HG03520 (cell line): ENCODE data around the gene MSX2.

Experiments used
- ATAC-seq: cut with Tn5 transposase; IDR thresholded peaks from one replicate; pipeline ENCODE4 v1.9.1; 2021; ENCODE audit warnings: mild to moderate bottlenecking, moderate library complexity; ENCODE audit not compliant: unreplicated experiment

MSX2 gene

GRCh38 chr5:174717826-174718455 lies 6.4 kb upstream of the MSX2 start:
- no peak for ATAC-seq

GRCh38 chr5:174718880-174719610 lies 5.3 kb upstream of the MSX2 start:
- no peak for ATAC-seq

GRCh38 chr5:174719793-174720611 lies 4.4 kb upstream of the MSX2 start:
- ATAC-seq: no peak

- no peak for ATAC-seq
Observed at GRCh38 chr5:174720612-174721529, 3.5 kb upstream of the MSX2 start.

- no peak for ATAC-seq
Observed at GRCh38 chr5:174721530-174722432, 2.6 kb upstream of the MSX2 start.

- no peak for ATAC-seq
Observed at GRCh38 chr5:174722500-174722899, 1.9 kb upstream of the MSX2 start.

GRCh38 chr5:174723315-174723978 lies 935 bp upstream of the MSX2 start:
- ATAC-seq: no peak

- ATAC-seq: no peak
Observed at GRCh38 chr5:174723979-174724483, 351 bp upstream of the MSX2 start.

GRCh38 chr5:174725261-174725990 lies 1.0 kb downstream of the MSX2 start:
- no peak for ATAC-seq

- no peak for ATAC-seq
Observed at GRCh38 chr5:174725991-174726601, 1.7 kb downstream of the MSX2 start.

GRCh38 chr5:174726916-174727793 lies 2.8 kb downstream of the MSX2 start:
- ATAC-seq: no peak

GRCh38 chr5:174727794-174728680 lies 3.7 kb downstream of the MSX2 start:
- ATAC-seq: no peak

- ATAC-seq: no peak
Observed at GRCh38 chr5:174729075-174729680, 4.8 kb downstream of the MSX2 start.

- no peak for ATAC-seq
Observed at GRCh38 chr5:174731214-174732035, 7.0 kb downstream of the MSX2 start.
